ENCODE measurements around the gene PDGFC.

Gene PDGFC, protein sequence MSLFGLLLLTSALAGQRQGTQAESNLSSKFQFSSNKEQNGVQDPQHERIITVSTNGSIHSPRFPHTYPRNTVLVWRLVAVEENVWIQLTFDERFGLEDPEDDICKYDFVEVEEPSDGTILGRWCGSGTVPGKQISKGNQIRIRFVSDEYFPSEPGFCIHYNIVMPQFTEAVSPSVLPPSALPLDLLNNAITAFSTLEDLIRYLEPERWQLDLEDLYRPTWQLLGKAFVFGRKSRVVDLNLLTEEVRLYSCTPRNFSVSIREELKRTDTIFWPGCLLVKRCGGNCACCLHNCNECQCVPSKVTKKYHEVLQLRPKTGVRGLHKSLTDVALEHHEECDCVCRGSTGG

DNA sequence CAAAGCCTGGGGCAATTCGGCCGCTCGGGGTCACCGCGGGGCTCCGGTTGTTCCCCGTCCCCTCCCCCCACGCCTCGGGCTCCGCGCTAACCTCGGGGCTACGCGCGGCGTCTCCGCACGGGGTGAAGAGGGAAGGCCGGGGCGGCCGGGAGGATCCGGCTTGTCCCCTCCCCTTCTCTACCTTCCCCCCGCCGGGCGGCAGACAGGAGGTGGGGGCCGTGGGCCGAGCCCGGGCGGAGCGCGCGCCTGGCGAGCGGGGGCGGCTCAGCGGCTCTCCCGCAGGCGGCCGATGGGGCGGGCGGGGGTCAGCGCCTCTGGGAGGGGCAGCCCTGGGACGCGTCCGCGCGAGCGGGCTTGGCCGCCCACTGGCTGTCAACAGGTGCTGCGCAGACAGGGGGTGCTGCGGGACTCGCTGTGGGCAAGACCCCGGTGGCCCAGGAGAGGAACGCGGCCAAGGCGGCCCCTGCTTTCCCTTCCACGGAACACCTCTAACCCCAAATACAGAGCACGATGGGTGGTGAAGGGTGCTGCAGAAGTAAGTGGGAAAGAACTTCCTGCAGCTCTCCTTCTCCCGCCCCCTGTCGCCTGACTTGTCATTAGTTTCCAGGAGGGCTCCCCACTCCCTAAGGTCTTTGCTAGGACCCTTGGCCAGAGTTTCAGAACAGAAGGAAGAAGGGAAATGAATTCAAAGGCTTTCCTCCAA lies at the start of gene PDGFC:
PDGFC (minus strand) TSS at position 124 of the 703 bp plus-strand sequence. CDS start 896 bp downstream, outside the sequence.
- in situ Hi-C loops (cut with MboI; ENCODE audit: low pct_unique_long_range_greater_than_20kb, low sequenced_read_pairs, unreplicated experiment) = no loop called here
- peak; percentile 63 for DNase-seq (ENCODE audit: low spot score)
- peak; percentile 21 for TF ChIP-seq CTCF (IDR thresholded peaks at IDR 0.05; ENCODE audit: extremely low read depth, insufficient read depth, missing control alignments)

DNA sequence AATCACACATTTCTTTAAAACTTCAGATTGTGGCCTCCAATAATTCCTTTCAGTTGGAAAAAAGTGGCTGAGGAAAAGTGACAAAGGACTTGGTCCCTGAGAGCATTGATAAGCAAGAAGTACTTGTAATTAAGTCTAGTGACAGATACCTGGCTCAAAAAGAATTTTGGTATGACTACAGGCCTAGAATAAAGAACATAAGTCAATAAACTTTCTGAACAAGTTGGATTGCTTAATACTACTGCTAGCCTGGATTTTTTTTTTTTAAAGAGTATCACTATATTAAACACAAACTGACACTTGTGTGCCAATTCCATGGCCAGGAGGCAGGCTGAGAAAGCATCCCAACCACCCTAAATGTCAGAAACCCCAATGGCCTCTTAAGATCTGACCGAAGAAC lies 49.3 kb upstream of the PDGFC start:
- no peak for DNase-seq (ENCODE audit: low spot score)
- in situ Hi-C loops (cut with MboI; ENCODE audit: low pct_unique_long_range_greater_than_20kb, low sequenced_read_pairs, unreplicated experiment) = no loop called here
- no peak for TF ChIP-seq CTCF (IDR thresholded peaks at IDR 0.05; ENCODE audit: extremely low read depth, insufficient read depth, missing control alignments)

DNA sequence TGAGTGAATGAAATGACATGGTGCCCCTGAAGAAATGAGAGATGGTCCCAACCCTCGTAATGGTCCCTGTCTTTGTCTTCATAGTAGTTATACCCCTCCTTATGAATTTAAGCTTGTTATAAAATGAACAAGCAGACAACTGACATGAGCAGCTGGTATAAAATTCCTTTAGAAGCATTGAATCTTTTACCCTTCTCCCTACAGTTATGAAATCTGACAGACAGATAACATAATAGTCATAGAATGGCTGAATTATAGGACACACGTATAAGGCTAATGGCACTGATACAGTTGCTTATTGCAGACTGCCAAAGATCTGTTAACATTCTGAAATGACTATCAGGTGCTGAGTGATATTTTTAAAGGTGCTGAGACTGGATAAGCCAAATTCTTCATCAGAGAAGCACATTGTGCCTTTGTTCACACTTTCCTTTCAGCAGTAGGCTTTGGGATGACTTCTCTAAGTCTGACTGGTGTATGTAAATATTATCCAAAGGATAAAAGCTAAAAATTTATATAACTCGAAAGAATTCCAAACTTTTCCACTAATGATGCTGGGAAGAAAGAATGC lies 47.4 kb upstream of the PDGFC start:
- TF ChIP-seq CTCF (IDR thresholded peaks at IDR 0.05; ENCODE audit: extremely low read depth, insufficient read depth, missing control alignments) = no peak
- in situ Hi-C loops (cut with MboI; ENCODE audit: low pct_unique_long_range_greater_than_20kb, low sequenced_read_pairs, unreplicated experiment) = no loop called here
- no peak for DNase-seq (ENCODE audit: low spot score)

GRCh38 chr4:157014621-157015591 lies 43.3 kb upstream of the PDGFC start:
- in situ Hi-C loops (cut with MboI; ENCODE audit: low pct_unique_long_range_greater_than_20kb, low sequenced_read_pairs, unreplicated experiment) = no loop called here
- no peak for DNase-seq (ENCODE audit: low spot score)
- no peak for TF ChIP-seq CTCF (IDR thresholded peaks at IDR 0.05; ENCODE audit: extremely low read depth, insufficient read depth, missing control alignments)

DNA sequence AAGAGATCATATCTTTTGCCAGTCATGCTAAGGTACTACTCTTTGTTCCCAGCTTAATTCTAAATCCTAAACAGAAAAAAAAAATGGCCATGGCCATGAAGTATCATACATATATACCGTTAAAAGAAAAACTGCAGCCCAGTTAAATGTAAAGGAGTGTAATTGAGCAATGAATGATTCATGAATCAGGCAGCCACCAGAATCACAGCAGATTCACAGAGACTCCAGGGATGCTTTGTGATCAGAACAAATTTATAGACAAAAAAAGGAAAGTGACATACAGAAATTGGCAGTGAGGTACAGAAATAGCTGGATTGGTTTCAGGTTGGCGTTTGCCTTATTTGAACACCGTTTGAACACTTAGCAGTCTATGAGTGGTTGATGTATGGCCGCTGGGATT lies 42.1 kb upstream of the PDGFC start:
- in situ Hi-C loops (cut with MboI; ENCODE audit: low pct_unique_long_range_greater_than_20kb, low sequenced_read_pairs, unreplicated experiment) = no loop called here
- DNase-seq (ENCODE audit: low spot score) = no peak
- TF ChIP-seq CTCF (IDR thresholded peaks at IDR 0.05; ENCODE audit: extremely low read depth, insufficient read depth, missing control alignments) = no peak

- TF ChIP-seq CTCF (IDR thresholded peaks at IDR 0.05; ENCODE audit: extremely low read depth, insufficient read depth, missing control alignments) = no peak
- DNase-seq (ENCODE audit: low spot score) = no peak
- in situ Hi-C loops (cut with MboI; ENCODE audit: low pct_unique_long_range_greater_than_20kb, low sequenced_read_pairs, unreplicated experiment) = no loop called here
Observed at GRCh38 chr4:157012781-157013180, 41.2 kb upstream of the PDGFC start.
